GM12891 (cell line): ENCODE measurements around the gene CPT1A.

Source experiments
- DNase-seq: peaks from one replicate; pipeline ENCODE4 v3.0.0; 2011; ENCODE audit warnings: low spot score; ENCODE audit not compliant: insufficient read length
- FAIRE-seq: peaks from 2 replicates; lab custom pipeline; 2011; peaks lifted over from hg19 to GRCh38; lab: Jason Lieb, UNC
- PAX5 ChIP-seq: IDR thresholded peaks from 2 replicates; pipeline ENCODE4 v1.6.1; 2011; ENCODE audit warnings: low read length, moderate library complexity, mild to moderate bottlenecking; ENCODE audit not compliant: insufficient read depth, severe bottlenecking
- POLR2A ChIP-seq: IDR thresholded peaks from 2 replicates; pipeline ENCODE4 v1.6.1; 2011; ENCODE audit warnings: low read depth, low read length, control low read depth
- POLR2AphosphoS5 ChIP-seq: IDR thresholded peaks from 2 replicates; pipeline ENCODE4 v1.6.1; 2011; ENCODE audit warnings: low read depth, low read length, control low read depth
- POU2F2 ChIP-seq: IDR thresholded peaks from 2 replicates; pipeline ENCODE4 v1.6.1; 2011; ENCODE audit warnings: low read depth, mild to moderate bottlenecking, control low read depth, low read length, moderate library complexity
- SPI1 ChIP-seq: IDR thresholded peaks from 2 replicates; pipeline ENCODE4 v1.6.1; 2011; ENCODE audit warnings: low read depth, low read length, control low read depth
- TAF1 ChIP-seq: IDR thresholded peaks from 2 replicates; pipeline ENCODE4 v1.6.1; 2011; ENCODE audit warnings: low read depth, low read length, control low read depth

The CPT1A gene

GRCh38 chr11:68854273-68854958, 12.7 kb upstream of the CPT1A start:
- DNase-seq = no peak
- TF ChIP-seq POU2F2 (no peak), PAX5 (no peak), SPI1 (no peak), POLR2AphosphoS5 (no peak), POLR2A (no peak), TAF1 (no peak)
- FAIRE-seq = no peak

GRCh38 chr11:68852628-68853027, 10.9 kb upstream of the CPT1A start:
- DNase-seq (no peak), FAIRE-seq (no peak)
- TF ChIP-seq TAF1 (no peak), POLR2AphosphoS5 (no peak), POLR2A (no peak), SPI1 (no peak), POU2F2 (no peak), PAX5 (no peak)

GRCh38 chr11:68848429-68848828, 6.7 kb upstream of the CPT1A start:
- no peak for DNase-seq
- TF ChIP-seq SPI1 (no peak), POLR2A (no peak), POU2F2 (no peak), POLR2AphosphoS5 (no peak), PAX5 (no peak), TAF1 (no peak)
- no peak for FAIRE-seq

GRCh38 chr11:68847395-68847794, 5.7 kb upstream of the CPT1A start:
- FAIRE-seq = no peak
- TF ChIP-seq POLR2AphosphoS5 (no peak), POU2F2 (no peak), POLR2A (no peak), PAX5 (no peak), TAF1 (no peak), SPI1 (no peak)

GRCh38 chr11:68845351-68846002, 3.8 kb upstream of the CPT1A start:
- TF ChIP-seq POU2F2 (no peak), PAX5 (no peak), SPI1 (no peak)
- no peak for DNase-seq
- FAIRE-seq = no peak

More at GRCh38 chr11:68847395-68847794, 5.7 kb upstream of the CPT1A start:
- DNase-seq = no peak

GRCh38 chr11:68844801-68845200, 3.1 kb upstream of the CPT1A start:
- TF ChIP-seq SPI1 (no peak), PAX5 (no peak), POLR2A (no peak)
- no peak for DNase-seq
- no peak for FAIRE-seq

GRCh38 chr11:68844376-68844775, 2.7 kb upstream of the CPT1A start:
- DNase-seq = no peak
- TF ChIP-seq POLR2A (no peak), TAF1 (no peak), POLR2AphosphoS5 (no peak), POU2F2 (no peak), SPI1 (no peak), PAX5 (no peak)
- FAIRE-seq = no peak

- TF ChIP-seq PAX5 (no peak), SPI1 (no peak), POLR2A (no peak)
- FAIRE-seq (peak; percentile 92), DNase-seq (peak; percentile 71)
Observed at GRCh38 chr11:68843703-68844312, 2.1 kb upstream of the CPT1A start.

- no peak for DNase-seq
- TF ChIP-seq SPI1 (no peak), POU2F2 (no peak), POLR2A (no peak), POLR2AphosphoS5 (no peak), PAX5 (no peak), TAF1 (no peak)
- no peak for FAIRE-seq
Observed at GRCh38 chr11:68843052-68843561, 1.4 kb upstream of the CPT1A start.
